OCI-LY1 (cell line): ENCODE results near the gene ZNF451.

Experiments
- CTCF ChIP-seq: fragments of 200-600 bp; sonication (generic), shearing (Covaris generic); IDR thresholded peaks from 2 replicates; pipeline ENCODE4 v1.5.1; 2017; ENCODE audit warnings: mild to moderate bottlenecking, antibody characterized with exemption, low read length, moderate library complexity, mixed read lengths
- EZH2 ChIP-seq: fragments of 200-600 bp; sonication (generic), shearing (Covaris generic); IDR thresholded peaks from 2 replicates; pipeline ENCODE4 v1.8.0; 2017; ENCODE audit warnings: borderline replicate concordance, mixed run types, mild to moderate bottlenecking, antibody characterized with exemption, low read length, moderate library complexity, mixed read lengths

DNA sequence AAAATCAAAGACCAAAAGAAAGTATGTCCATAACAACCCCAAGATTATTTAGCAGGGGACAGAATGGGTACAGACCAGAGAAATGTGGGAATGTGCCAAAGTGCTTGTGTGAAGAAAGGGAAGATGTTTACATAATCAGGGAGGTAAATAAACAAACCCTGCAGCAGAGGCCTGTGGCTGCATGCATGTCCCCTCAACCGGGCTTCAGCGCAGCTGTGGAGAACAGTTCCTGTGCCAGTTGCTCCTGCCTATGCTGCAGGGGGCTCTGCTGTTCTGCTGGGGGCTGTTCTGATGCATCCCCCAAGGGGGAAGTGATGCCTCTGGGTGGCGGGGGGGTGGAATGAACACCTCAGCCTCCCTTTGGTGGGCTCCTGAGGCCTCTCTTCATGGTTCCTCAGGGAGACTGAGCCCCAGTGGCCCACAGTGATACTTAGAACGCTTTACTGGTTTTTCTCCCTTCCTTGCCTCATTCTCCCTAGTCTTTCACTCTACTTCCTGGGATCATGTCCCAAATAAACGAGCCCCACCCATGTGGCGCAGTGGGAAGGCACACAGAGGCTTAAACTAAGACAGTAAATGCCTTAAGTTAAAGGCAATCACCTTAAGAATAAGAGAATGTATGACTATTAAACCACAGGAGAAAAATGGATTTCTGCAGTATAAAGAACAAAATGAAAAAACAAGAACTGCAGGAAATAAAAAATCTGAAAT is 109.1 kb downstream of the ZNF451 start:
- TF ChIP-seq CTCF: no peak
- TF ChIP-seq EZH2: no peak
